K562 (cell line): ENCODE measurements around the gene WSCD1. TPM values are rescaled to one million over a fixed set of nuclear protein-coding genes. Genes with fewer than 3 reads are reported as not detected.

Source experiments
- ATAC-seq: fragments of 200-7000 bp; cut with Tn5 transposase; 3 replicates; pipeline ENCODE4 v1.9.1; 2020; ENCODE audit warnings: moderate library complexity
- BruUV-seq: library from RNA; stranded (reverse); fragments of 400-500 nt; replicated peaks from 2 replicates; lab custom pipeline; 2021; lab: Mats Ljungman, UMichigan
- CTCF ChIA-PET: fragments of 300-600 bp; formaldehyde crosslinking; extraction: SDS; loops from one replicate; lab custom pipeline; 2021; ENCODE audit warnings: low intra/inter-chr PET ratio; lab: Yijun Ruan, JAX
- POLR2A ChIA-PET: fragments of 300-600, 350-650 bp; sonication (Branson Sonifier 250); formaldehyde crosslinking; extraction: SDS; loops from one replicate; lab custom pipeline; 2021; ENCODE audit warnings: antibody characterized with exemption, inconsistent platforms; lab: Yijun Ruan, JAX
- DNase-seq, 4 experiments: peaks; one replicate each; pipeline versions ENCODE4 v3.0.0 to v3.0.0-alpha.2; 2011 to 2018; ENCODE audit warnings: low spot score in 3 of 4, mixed read lengths in 3 of 4; ENCODE audit errors: extremely low read depth in 1 of 4
- FAIRE-seq: peaks from 2 replicates; lab custom pipeline; 2011; peaks lifted over from hg19 to GRCh38; lab: Jason Lieb, UNC
- H2AFZ ChIP-seq: 2 replicates; pipeline ENCODE4 v1.6.0; 2011; ENCODE audit warnings: low read depth, low read length, control low read depth, inconsistent platforms
- H3K27ac ChIP-seq: fragments of 200-600 bp; 3 replicates; pipeline ENCODE4 v1.8.0; 2011; ENCODE audit warnings: low read depth, mild to moderate bottlenecking, control low read depth, inconsistent platforms, low read length, moderate library complexity, mixed read lengths; ENCODE audit errors: extremely low read depth
- H3K27me3 ChIP-seq, 2 experiments: fragments of 300-600 bp in 1 of 2; 2 replicates in 1 of 2; 3 replicates in 1 of 2; pipeline versions ENCODE4 v1.6.0 to v1.8.0; 2011; ENCODE audit warnings: inconsistent platforms in 2 of 2, low read length in 2 of 2, mild to moderate bottlenecking in 1 of 2, mixed read lengths in 1 of 2, moderate library complexity in 1 of 2; ENCODE audit not compliant: control insufficient read depth in 2 of 2, insufficient read depth in 2 of 2
- H3K36me3 ChIP-seq: fragments of 300-600 bp; 3 replicates; pipeline ENCODE4 v1.8.0; 2011; ENCODE audit warnings: mild to moderate bottlenecking, low read length, inconsistent platforms; ENCODE audit not compliant: control insufficient read depth, insufficient read depth
- H3K4me1 ChIP-seq, 2 experiments: fragments of 200-600 bp in 1 of 2; replicated peaks in 1 of 2; 2 replicates in 1 of 2; 3 replicates in 1 of 2; pipeline versions ENCODE4 v1.5.1 to v1.8.0; 2011; ENCODE audit warnings: inconsistent platforms in 2 of 2, low read length in 2 of 2, mild to moderate bottlenecking in 1 of 2, mixed read lengths in 1 of 2, moderate library complexity in 1 of 2; ENCODE audit not compliant: control insufficient read depth in 2 of 2, insufficient read depth in 2 of 2
- H3K4me2 ChIP-seq: 2 replicates; pipeline ENCODE4 v1.6.1; 2011; ENCODE audit warnings: low read length, control low read depth, inconsistent platforms, mixed read lengths; ENCODE audit not compliant: insufficient read depth
- H3K4me3 ChIP-seq: fragments of 200-600 bp; sonication (generic), shearing (Covaris generic); 2 replicates; pipeline ENCODE4 v1.5.1; 2016; ENCODE audit warnings: control low read depth, inconsistent platforms
- H3K79me2 ChIP-seq: fragments of 200-600 bp; 3 replicates; pipeline ENCODE4 v1.8.0; 2011; ENCODE audit warnings: low read length, inconsistent platforms; ENCODE audit not compliant: control insufficient read depth, insufficient read depth
- H3K9ac ChIP-seq, 2 experiments: 2 replicates each; pipeline versions ENCODE4 v1.6.0 to v1.6.1; 2011; ENCODE audit warnings: low read depth in 2 of 2, low read length in 2 of 2, control low read depth in 1 of 2, inconsistent platforms in 1 of 2, mild to moderate bottlenecking in 1 of 2, mixed read lengths in 1 of 2; ENCODE audit not compliant: insufficient read depth in 1 of 2
- H3K9me1 ChIP-seq: one replicate; pipeline ENCODE4 v1.6.0; 2011; ENCODE audit warnings: inconsistent platforms, mild to moderate bottlenecking, low read length, moderate library complexity; ENCODE audit not compliant: control insufficient read depth, insufficient read depth
- H3K9me3 ChIP-seq: replicated peaks from 2 replicates; pipeline ENCODE4 v1.5.1; 2011; ENCODE audit warnings: low read depth, low read length, inconsistent platforms; ENCODE audit not compliant: control insufficient read depth, insufficient read depth
- H4K20me1 ChIP-seq: replicated peaks from 2 replicates; pipeline ENCODE4 v1.6.1; 2011; ENCODE audit warnings: low read length, inconsistent platforms, mixed read lengths; ENCODE audit not compliant: control insufficient read depth, insufficient read depth
- ATF1 ChIP-seq, 2 experiments: fragments of 450-650 bp in 1 of 2; IDR thresholded peaks; 2 replicates each; pipeline ENCODE4 v1.6.1; 2016; ENCODE audit warnings: missing compliant biosample characterization in 1 of 2, missing genetic modification characterization in 1 of 2
- CBFA2T3 ChIP-seq: fragments of 450-650 bp; IDR thresholded peaks from 2 replicates; pipeline ENCODE4 v1.6.1; 2017
- CTCF ChIP-seq, 3 experiments: IDR thresholded peaks in 2 of 3; conservative IDR thresholded peaks in 1 of 3; 2 replicates each; pipeline ENCODE4 v1.5.1; 2011 to 2012; ENCODE audit warnings: low read length in 3 of 3, mild to moderate bottlenecking in 3 of 3, control low read depth in 2 of 3, improper control_type of control experiment in 1 of 3, inconsistent platforms in 1 of 3, low read depth in 1 of 3, mixed read lengths in 1 of 3, moderate library complexity in 1 of 3; ENCODE audit not compliant: insufficient read depth in 2 of 3
- DIDO1 ChIP-seq: fragments of 450-650 bp; IDR thresholded peaks from 2 replicates; pipeline ENCODE4 v1.6.1; 2016; ENCODE audit warnings: low read depth, missing biosample characterization, missing genetic modification characterization
- HMG20A ChIP-seq: fragments of 450-650 bp; formaldehyde crosslinking; conservative IDR thresholded peaks from 2 replicates; pipeline ENCODE4 v1.4.0; 2020; ENCODE audit warnings: mild to moderate bottlenecking, mixed read lengths
- MNT ChIP-seq, 2 experiments: fragments of 450-650 bp; conservative IDR thresholded peaks; 2 replicates each; pipeline ENCODE4 v1.6.1; 2017; ENCODE audit warnings: mild to moderate bottlenecking in 2 of 2, moderate library complexity in 2 of 2
- SAFB2 ChIP-seq: fragments of 200-400 bp; formaldehyde crosslinking; IDR thresholded peaks from 2 replicates; pipeline ENCODE4 v1.6.1; 2018; ENCODE audit warnings: borderline replicate concordance, low read length, low read depth, moderate library complexity; ENCODE audit not compliant: severe bottlenecking
- SUPT5H ChIP-seq: fragments of 450-650 bp; IDR thresholded peaks from 2 replicates; pipeline ENCODE4 v1.6.1; 2016
- TEAD4 ChIP-seq, 2 experiments: sonication (generic) in 1 of 2; formaldehyde crosslinking in 1 of 2; IDR thresholded peaks; 2 replicates each; pipeline versions ENCODE4 v1.6.1 to v1.8.0; 2012 to 2022; ENCODE audit warnings: borderline replicate concordance in 1 of 2, inconsistent platforms in 1 of 2, low read length in 1 of 2, mild to moderate bottlenecking in 1 of 2, missing genetic modification reagents in 1 of 2
- YY1 ChIP-seq, 3 experiments: IDR thresholded peaks; 2 replicates each; pipeline ENCODE4 v1.6.1; 2011; ENCODE audit warnings: low read length in 2 of 3, mild to moderate bottlenecking in 2 of 3, moderate library complexity in 2 of 3, borderline replicate concordance in 1 of 3, control low read depth in 1 of 3, low read depth in 1 of 3; ENCODE audit not compliant: insufficient read depth in 3 of 3, insufficient replicate concordance in 2 of 3, control insufficient read depth in 1 of 3, insufficient read length in 1 of 3; ENCODE audit errors: extremely low read depth in 1 of 3
- ZNF134 ChIP-seq: fragments of 250-450 bp; sonication (Bioruptor Pico); conservative IDR thresholded peaks from 2 replicates; pipeline ENCODE4 v1.4.0; 2020
- ZNF263 ChIP-seq: sonication (generic); formaldehyde crosslinking; IDR thresholded peaks from 2 replicates; pipeline ENCODE4 v1.8.0; 2022; ENCODE audit warnings: mild to moderate bottlenecking, missing genetic modification reagents, borderline replicate concordance
- ZNF274 ChIP-seq: IDR thresholded peaks from 2 replicates; pipeline ENCODE4 v1.6.1; 2011; ENCODE audit warnings: low read depth, mild to moderate bottlenecking, low read length, moderate library complexity, borderline replicate concordance
- WGBS: fragments of 100-300 bp; shearing (Covaris generic); methylation state at CpG from one replicate; pipeline ENCODE4 v1.1.6; 2016; ENCODE audit warnings: low coverage, mixed read lengths; ENCODE audit not compliant: insufficient coverage; ENCODE audit errors: missing lambda C conversion rate; 5-methylcytosine and 5-hydroxymethylcytosine counted together
- in situ Hi-C: fragments of 300-500 bp; cut with MboI; formaldehyde crosslinking; loops from 4 replicates; pipeline ENCODE4 v1.15.0; 2018; ENCODE audit warnings: inconsistent platforms, mixed read lengths
- intact Hi-C: fragments of 100-400 bp; cut with micrococcal nuclease; formaldehyde crosslinking; loops from 2 replicates; pipeline ENCODE4 v1.14.2; 2022
- polyA plus RNA-seq, 8 experiments: library from polyadenylated mRNA; depleted of rRNA in 4 of 8; stranded (reverse) in 5 of 8; unstranded in 3 of 8; fragments of >200 nt; fragmentation: Nextera tagmentation in 2 of 8; fragmentation: Illumina TruSeq in 1 of 8; extraction: Ambion mirVana in 2 of 8; extraction: Trizol in 1 of 8; gene quantifications; 2 replicates each; pipeline versions ENCODE4 v1.2.1 to v1.2.3, GENCODE V29; 2011 to 2014; ENCODE audit warnings: inconsistent platforms in 1 of 8, missing spikeins in 1 of 8
- total RNA-seq, 7 experiments: library from RNA; depleted of rRNA in 6 of 7; stranded (reverse); fragments of >200 nt in 6 of 7; fragmentation: Illumina TruSeq in 2 of 7; extraction: Trizol in 2 of 7; gene quantifications; 2 replicates each; pipeline versions ENCODE4 v1.2.1 to v1.2.3, GENCODE V29; 2011 to 2021; ENCODE audit warnings: low replicate concordance in 1 of 7
- TF ChIP-seq, protein P1 (sequence below): sonication (generic); formaldehyde crosslinking; IDR thresholded peaks from 2 replicates; pipeline ENCODE4 v1.8.0; 2023; ENCODE audit warnings: mild to moderate bottlenecking, missing genetic modification reagents

WSCD1 gene
- total and polyA plus RNA-seq, 9 of the 15 experiments (the other 6 are each of a cell fraction or from before 2014, with no cell fraction given): not detected

GRCh38 chr17:6094453-6094852 is 24.3 kb downstream of the WSCD1 start:
- POLR2A ChIA-PET: no interaction called here
- WGBS: no CpG with 5 or more reads among the region's 1 CpG
- in situ Hi-C loops: no loop called here
- Histone ChIP-seq H3K4me1 (no peaks in the 10 kb centered on the region; a peak in 2 of 5 replicates), H3K9me1 (no peaks in the 10 kb centered on the region), H4K20me1 (no peaks in the 10 kb centered on the region; the same call in 1 of the 2 replicates), H3K36me3 (no peaks in the 10 kb centered on the region), H3K79me2 (no peaks in the 10 kb centered on the region), H2AFZ (no peak overlapping the region), H3K9ac (no peak overlapping the region), H3K4me2 (no peak overlapping the region), H3K27ac (no peak overlapping the region), H3K9me3 (no peaks in the 10 kb centered on the region), H3K27me3 (peaks cover 0 to 55% of the 10 kb centered on the region in 2 experiments; a peak in 2 of 5 replicates), H3K4me3 (no peak overlapping the region)
- BruUV-seq: no TSS peak
- DNase-seq (no peak), ATAC-seq (no peak), FAIRE-seq (no peak)
- CTCF ChIA-PET: no interaction called here
- intact Hi-C loops: no loop called here
- TF ChIP-seq SUPT5H (no peak), ATF1 (CRISPR knock-in tag; IDR thresholded peaks at IDR 0.05) (no peak), ATF1 (tag; IDR thresholded peaks at IDR 0.05) (no peak), CBFA2T3 (no peak), SAFB2 (no peak), MNT (conservative IDR thresholded peaks at IDR 0.05) (no peak), TEAD4 (IDR thresholded peaks at IDR 0.05; ENCODE audit: low read length) (no peak), TEAD4 (CRISPR knock-in tag; IDR thresholded peaks at IDR 0.05; ENCODE audit: borderline replicate concordance) (no peak), ZNF263 (CRISPR knock-in tag) (no peak), HMG20A (CRISPR knock-in tag) (no peak), YY1 (IDR thresholded peaks at IDR 0.05; ENCODE audit: borderline replicate concordance in 1 of 3, control insufficient read depth in 1 of 3, extremely low read depth in 1 of 3, insufficient read depth in 3 of 3, insufficient read length in 1 of 3, insufficient replicate concordance in 2 of 3, low read depth in 1 of 3, low read length in 2 of 3) (no peak), DIDO1 (tag) (no peak), CTCF (IDR thresholded peaks at IDR 0.05 in 2 of 3, conservative IDR thresholded peaks at IDR 0.05 in 1 of 3; ENCODE audit: insufficient read depth in 2 of 3, low read depth in 1 of 3, low read length in 3 of 3) (no peak), ZNF274 (no peak), ZNF134 (CRISPR knock-in tag) (no peak)
- TF ChIP-seq, protein P1, sequence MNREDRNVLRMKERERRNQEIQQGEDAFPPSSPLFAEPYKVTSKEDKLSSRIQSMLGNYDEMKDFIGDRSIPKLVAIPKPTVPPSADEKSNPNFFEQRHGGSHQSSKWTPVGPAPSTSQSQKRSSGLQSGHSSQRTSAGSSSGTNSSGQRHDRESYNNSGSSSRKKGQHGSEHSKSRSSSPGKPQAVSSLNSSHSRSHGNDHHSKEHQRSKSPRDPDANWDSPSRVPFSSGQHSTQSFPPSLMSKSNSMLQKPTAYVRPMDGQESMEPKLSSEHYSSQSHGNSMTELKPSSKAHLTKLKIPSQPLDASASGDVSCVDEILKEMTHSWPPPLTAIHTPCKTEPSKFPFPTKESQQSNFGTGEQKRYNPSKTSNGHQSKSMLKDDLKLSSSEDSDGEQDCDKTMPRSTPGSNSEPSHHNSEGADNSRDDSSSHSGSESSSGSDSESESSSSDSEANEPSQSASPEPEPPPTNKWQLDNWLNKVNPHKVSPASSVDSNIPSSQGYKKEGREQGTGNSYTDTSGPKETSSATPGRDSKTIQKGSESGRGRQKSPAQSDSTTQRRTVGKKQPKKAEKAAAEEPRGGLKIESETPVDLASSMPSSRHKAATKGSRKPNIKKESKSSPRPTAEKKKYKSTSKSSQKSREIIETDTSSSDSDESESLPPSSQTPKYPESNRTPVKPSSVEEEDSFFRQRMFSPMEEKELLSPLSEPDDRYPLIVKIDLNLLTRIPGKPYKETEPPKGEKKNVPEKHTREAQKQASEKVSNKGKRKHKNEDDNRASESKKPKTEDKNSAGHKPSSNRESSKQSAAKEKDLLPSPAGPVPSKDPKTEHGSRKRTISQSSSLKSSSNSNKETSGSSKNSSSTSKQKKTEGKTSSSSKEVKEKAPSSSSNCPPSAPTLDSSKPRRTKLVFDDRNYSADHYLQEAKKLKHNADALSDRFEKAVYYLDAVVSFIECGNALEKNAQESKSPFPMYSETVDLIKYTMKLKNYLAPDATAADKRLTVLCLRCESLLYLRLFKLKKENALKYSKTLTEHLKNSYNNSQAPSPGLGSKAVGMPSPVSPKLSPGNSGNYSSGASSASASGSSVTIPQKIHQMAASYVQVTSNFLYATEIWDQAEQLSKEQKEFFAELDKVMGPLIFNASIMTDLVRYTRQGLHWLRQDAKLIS (CRISPR knock-in tag): no peak
